Esophagus squamous epithelium (tissue), 4 donors: Measurements from ENCODE around the gene CTDSPL.

Experiments
- CTCF ChIP-seq, 6 experiments: fragments of 450-650 bp in 4 of 6; fragments of 200-600 bp in 2 of 6; sonication (generic) in 2 of 6; IDR thresholded peaks; one replicate each; pipeline ENCODE4 v1.5.1; 2016 to 2019; ENCODE audit warnings: antibody characterized with exemption in 6 of 6, mild to moderate bottlenecking in 4 of 6, moderate library complexity in 4 of 6
- POLR2A ChIP-seq, 4 donors: fragments of 450-650 bp; IDR thresholded peaks; one replicate each; pipeline ENCODE4 v1.6.1; 2017; ENCODE audit warnings: antibody characterized with exemption in 4 of 4, mild to moderate bottlenecking in 4 of 4, moderate library complexity in 3 of 4

DNA sequence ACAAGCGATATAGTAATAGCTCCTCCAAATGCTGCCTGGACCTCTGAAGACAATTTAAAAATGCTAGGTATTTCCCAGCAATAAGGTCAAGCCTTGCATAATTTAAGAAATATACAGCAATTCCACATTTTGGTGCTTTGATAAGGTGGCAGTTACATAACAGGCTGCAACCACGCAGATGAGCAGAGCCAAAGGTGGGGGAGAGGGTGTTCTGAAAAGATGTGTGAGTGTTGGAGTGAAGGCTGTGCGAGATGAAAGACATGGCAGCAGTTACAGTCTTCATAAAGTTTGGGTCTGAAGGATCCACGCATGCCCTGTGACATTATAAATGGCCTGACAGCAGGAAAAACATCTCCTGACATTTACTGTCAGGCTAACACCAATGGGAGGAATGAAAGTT, 26.1 kb downstream of the CTDSPL start:
- TF ChIP-seq CTCF (IDR thresholded peaks at IDR 0.05) (no peak), POLR2A (IDR thresholded peaks at IDR 0.05) (no peak)
